Smooth muscle cell (in vitro differentiated cells): ENCODE data around the gene TMEM126B. TPM values are rescaled to one million over a fixed set of nuclear protein-coding genes. Genes with fewer than 3 reads are reported as not detected.

ENCODE experiments used
- DNase-seq: peaks from one replicate; lab custom pipeline; 2025; ENCODE audit not compliant: unreplicated experiment; lab: John Stamatoyannopoulos, UW
- H2AFZ ChIP-seq: fragments of 200-600 bp; sonication (generic); 2 replicates; pipeline ENCODE4 v1.6.0; 2016; ENCODE audit warnings: antibody characterized with exemption, low read depth, mild to moderate bottlenecking
- H3F3A ChIP-seq: fragments of 200-600 bp; sonication (generic); 2 replicates; pipeline ENCODE4 v1.6.0; 2017; ENCODE audit warnings: antibody characterized with exemption, low read depth
- H3K27ac ChIP-seq: fragments of 200-600 bp; sonication (generic); 2 replicates; pipeline ENCODE4 v1.5.1; 2016; ENCODE audit warnings: low read depth, mild to moderate bottlenecking
- H3K27me3 ChIP-seq: fragments of 200-600 bp; sonication (generic); 2 replicates; pipeline ENCODE4 v1.6.1; 2016; ENCODE audit warnings: low read depth, mild to moderate bottlenecking
- H3K36me3 ChIP-seq: fragments of 200-600 bp; sonication (generic); 2 replicates; pipeline ENCODE4 v1.5.1; 2016; ENCODE audit warnings: low read depth
- H3K4me1 ChIP-seq: fragments of 200-600 bp; sonication (generic); 2 replicates; pipeline ENCODE4 v1.5.1; 2016; ENCODE audit warnings: low read depth
- H3K4me2 ChIP-seq: fragments of 200-600 bp; sonication (generic); 2 replicates; pipeline ENCODE4 v1.6.0; 2016; ENCODE audit warnings: mild to moderate bottlenecking
- H3K4me3 ChIP-seq: fragments of 200-600 bp; sonication (generic); 2 replicates; pipeline ENCODE4 v1.5.1; 2016; ENCODE audit warnings: mild to moderate bottlenecking
- H3K79me2 ChIP-seq: fragments of 200-600 bp; sonication (generic); 2 replicates; pipeline ENCODE4 v1.6.0; 2016; ENCODE audit warnings: low read depth, mild to moderate bottlenecking
- H3K9ac ChIP-seq: fragments of 200-600 bp; sonication (generic); 2 replicates; pipeline ENCODE4 v1.6.0; 2016; ENCODE audit warnings: low read depth
- H3K9me3 ChIP-seq: fragments of 200-600 bp; sonication (generic); replicated peaks from 2 replicates; pipeline ENCODE4 v1.5.1; 2016; ENCODE audit warnings: low read depth
- H4K20me1 ChIP-seq: fragments of 200-600 bp; sonication (generic); 2 replicates; pipeline ENCODE4 v1.6.0; 2016; ENCODE audit warnings: low read depth
- CTCF ChIP-seq: fragments of 200-600 bp; sonication (generic); IDR thresholded peaks from 2 replicates; pipeline ENCODE4 v1.5.1; 2017; ENCODE audit warnings: borderline replicate concordance, mild to moderate bottlenecking, antibody characterized with exemption; ENCODE audit not compliant: insufficient read depth, poor library complexity, severe bottlenecking
- WGBS: methylation state at CpG from one replicate; pipeline ENCODE4 v1.1.7; 2016; ENCODE audit warnings: low lambda C conversion rate; 5-methylcytosine and 5-hydroxymethylcytosine counted together
- polyA plus RNA-seq: library from polyadenylated mRNA; unstranded; fragments of >200 nt; fragmentation: Nextera tagmentation; extraction: Ambion mirVana; gene quantifications from 2 replicates; pipeline ENCODE4 v1.2.1, GENCODE V29; 2016
- total RNA-seq: library from RNA; depleted of rRNA; stranded (reverse); fragments of >200 nt; gene quantifications from 2 replicates; pipeline ENCODE4 v1.2.3, GENCODE V29; 2014

The TMEM126B gene
- total and polyA plus RNA-seq, 2 experiments from 2014 or later = 49.7 to 76.8 TPM

DNA sequence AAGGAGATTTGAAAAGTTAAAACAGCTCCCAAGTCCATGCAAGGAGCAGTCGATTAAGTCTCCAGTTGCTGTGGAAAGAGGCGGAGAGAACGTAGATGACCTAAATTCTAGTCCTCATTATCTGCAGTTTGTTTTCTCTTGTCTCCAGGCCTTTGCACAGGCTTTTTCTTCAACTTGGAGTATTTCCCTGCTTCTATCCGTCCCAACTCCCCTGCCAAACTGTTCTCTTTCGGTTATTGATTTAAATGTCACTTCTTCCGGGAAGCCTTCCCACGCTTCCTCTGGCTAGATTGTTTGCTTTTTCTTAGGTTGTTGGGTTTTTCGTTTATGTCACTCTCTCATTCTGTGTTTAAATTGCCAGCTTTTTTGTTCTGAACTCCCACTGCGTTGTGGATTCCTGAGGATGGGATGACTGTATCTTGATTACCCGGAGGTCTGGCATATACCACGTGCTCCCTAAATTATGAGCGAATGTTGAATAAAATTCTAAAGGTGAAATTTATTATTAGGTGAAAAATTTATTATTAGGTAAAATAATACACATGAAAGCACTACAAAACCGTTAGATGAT, 463 bp downstream of the TMEM126B start:
- H3K79me2 ChIP-seq = peaks cover 40% of the 10 kb centered on the region
- TF ChIP-seq CTCF = no peak

GRCh38 chr11:85634747-85635146, 6.4 kb downstream of the TMEM126B start:
- H3K4me2 ChIP-seq = no peak overlapping the region
- no peak overlapping the region for H3K27ac ChIP-seq
- H3K4me1 ChIP-seq = peaks cover 2% of the 10 kb centered on the region
- no peaks in the 10 kb centered on the region for H4K20me1 ChIP-seq
- no peaks in the 10 kb centered on the region for H3K9me3 ChIP-seq
- WGBS = 94% methylated on average over 3 of the region's 3 CpGs
- no peaks in the 10 kb centered on the region for H3K27me3 ChIP-seq
- no peak overlapping the region for H2AFZ ChIP-seq
- peaks cover 31% of the 10 kb centered on the region for H3K79me2 ChIP-seq
- no peak for TF ChIP-seq CTCF
- no peak overlapping the region for H3K4me3 ChIP-seq
- H3K36me3 ChIP-seq = no peaks in the 10 kb centered on the region
- DNase-seq = no peak
- H3K9ac ChIP-seq = no peak overlapping the region
- no peaks in the 10 kb centered on the region for H3F3A ChIP-seq

More for the DNA sequence above, 463 bp downstream of the TMEM126B start:
- no peak for DNase-seq
- Histone ChIP-seq H3K4me1 (peaks cover 22% of the 10 kb centered on the region), H3K27ac (peak overlapping the region; percentile 64), H2AFZ (peak overlapping the region; percentile 61), H3K27me3 (no peaks in the 10 kb centered on the region), H3K36me3 (no peaks in the 10 kb centered on the region), H3K4me3 (peak overlapping the region; percentile 63), H4K20me1 (no peaks in the 10 kb centered on the region), H3K4me2 (peak overlapping the region; percentile 98), H3K9me3 (no peaks in the 10 kb centered on the region), H3F3A (no peaks in the 10 kb centered on the region), H3K9ac (peak overlapping the region; percentile 51)
- WGBS = 2% methylated on average over 13 of the region's 13 CpGs

DNA sequence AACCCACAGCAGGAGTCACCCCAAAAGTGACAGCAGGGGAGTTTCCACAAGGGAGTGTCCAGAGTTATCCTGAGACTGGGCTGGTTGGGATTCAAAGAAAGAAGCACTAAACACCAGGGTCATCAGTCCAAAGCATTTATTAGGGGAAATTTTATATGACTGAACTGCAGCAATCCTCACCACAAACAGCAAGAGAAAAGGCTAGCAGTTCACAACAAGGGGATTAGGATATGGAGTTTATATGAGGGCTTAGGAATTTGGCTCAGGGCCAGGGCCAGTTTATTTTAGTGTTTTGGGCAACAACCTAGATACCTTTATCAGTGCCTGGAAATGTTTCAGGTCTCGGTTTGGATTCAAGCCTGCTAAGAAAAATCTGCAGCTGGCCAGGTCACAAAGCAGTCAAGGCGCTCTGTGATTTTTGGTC, 14.8 kb downstream of the TMEM126B start:
- H3K9ac ChIP-seq = no peak overlapping the region
- H3K27ac ChIP-seq = no peak overlapping the region
- H3K4me1 ChIP-seq = no peaks in the 10 kb centered on the region
- no peaks in the 10 kb centered on the region for H3K79me2 ChIP-seq
- H3K4me2 ChIP-seq = no peak overlapping the region
- H3K4me3 ChIP-seq = no peak overlapping the region
- no peak for DNase-seq
- no peaks in the 10 kb centered on the region for H3K27me3 ChIP-seq
- 30% methylated on average over 2 of the region's 2 CpGs for WGBS
- no peaks in the 10 kb centered on the region for H3K9me3 ChIP-seq
- H3F3A ChIP-seq = no peaks in the 10 kb centered on the region
- H4K20me1 ChIP-seq = no peaks in the 10 kb centered on the region
- no peak for TF ChIP-seq CTCF
- no peak overlapping the region for H2AFZ ChIP-seq
- H3K36me3 ChIP-seq = no peaks in the 10 kb centered on the region

GRCh38 chr11:85647078-85647477, 18.7 kb downstream of the TMEM126B start:
- peak overlapping the region; percentile 90 for H3K4me2 ChIP-seq
- DNase-seq = no peak
- H3K27ac ChIP-seq = peak overlapping the region; percentile 77
- no peak overlapping the region for H2AFZ ChIP-seq
- H3K27me3 ChIP-seq = no peaks in the 10 kb centered on the region
- TF ChIP-seq CTCF = no peak
- no peaks in the 10 kb centered on the region for H3F3A ChIP-seq
- no peaks in the 10 kb centered on the region for H3K9me3 ChIP-seq
- no peaks in the 10 kb centered on the region for H3K36me3 ChIP-seq
- H3K79me2 ChIP-seq = no peaks in the 10 kb centered on the region
- H3K4me3 ChIP-seq = peak overlapping the region; percentile 63
- H4K20me1 ChIP-seq = no peaks in the 10 kb centered on the region
- peak overlapping the region; percentile 76 for H3K9ac ChIP-seq
- 69% methylated on average over 2 of the region's 2 CpGs for WGBS
- H3K4me1 ChIP-seq = peaks cover 4% of the 10 kb centered on the region
